CD14-positive monocyte (primary cell): ENCODE measurements around the gene NCK1. TPM values are rescaled to one million over a fixed set of nuclear protein-coding genes. Genes with fewer than 3 reads are reported as not detected.
A peak's percentile ranks its signal among the peaks of the same experiment; 100 is the strongest.

Experiments used
- DNase-seq, 3 donors: peaks; one replicate each; pipeline ENCODE4 v3.0.0-alpha.2; 2011 to 2022
- H2AFZ ChIP-seq: 2 replicates; pipeline ENCODE4 v1.6.0; 2012; ENCODE audit warnings: mild to moderate bottlenecking, low read depth, low read length, inconsistent platforms; ENCODE audit not compliant: insufficient read depth, poor library complexity, severe bottlenecking
- H3K27ac ChIP-seq, 2 donors: 1 replicate in 1 of 2; 2 replicates in 1 of 2; pipeline ENCODE4 v1.5.1; 2012 to 2013; ENCODE audit warnings: low read length in 2 of 2, control low read depth in 1 of 2, inconsistent platforms in 1 of 2, low read depth in 1 of 2, mild to moderate bottlenecking in 1 of 2
- H3K27me3 ChIP-seq, 2 donors: one replicate each; pipeline versions ENCODE4 v1.6.0 to v1.6.1; 2011 to 2013; ENCODE audit warnings: low read length in 2 of 2; ENCODE audit not compliant: control insufficient read depth in 2 of 2, insufficient read depth in 2 of 2
- H3K36me3 ChIP-seq, 2 donors: replicated peaks in 1 of 2; 1 replicate in 1 of 2; 2 replicates in 1 of 2; pipeline versions ENCODE4 v1.5.1 to v1.6.1; 2012 to 2013; ENCODE audit warnings: low read length in 2 of 2, control low read depth in 1 of 2, inconsistent platforms in 1 of 2, mild to moderate bottlenecking in 1 of 2; ENCODE audit not compliant: insufficient read depth in 2 of 2, control insufficient read depth in 1 of 2
- H3K4me1 ChIP-seq, 2 donors: 1 replicate in 1 of 2; 2 replicates in 1 of 2; pipeline versions ENCODE4 v1.5.1 to v1.6.1; 2012 to 2013; ENCODE audit warnings: low read length in 2 of 2, control low read depth in 1 of 2, inconsistent platforms in 1 of 2, mild to moderate bottlenecking in 1 of 2, moderate library complexity in 1 of 2; ENCODE audit not compliant: insufficient read depth in 2 of 2, control insufficient read depth in 1 of 2
- H3K4me2 ChIP-seq: replicated peaks from 2 replicates; pipeline ENCODE3; 2012; ENCODE audit warnings: low read length, moderate library complexity, mild to moderate bottlenecking; ENCODE audit not compliant: poor library complexity, severe bottlenecking; ENCODE audit errors: extremely low read depth
- H3K4me3 ChIP-seq, 3 experiments: fragments of 200-600 bp in 1 of 3; sonication (generic) in 1 of 3; replicated peaks in 1 of 3; 1 replicate in 2 of 3; 2 replicates in 1 of 3; pipeline ENCODE4 v1.5.1; 2011 to 2013; ENCODE audit warnings: low read length in 3 of 3, mild to moderate bottlenecking in 3 of 3, control low read depth in 2 of 3, low read depth in 2 of 3, inconsistent platforms in 1 of 3, moderate library complexity in 1 of 3
- H3K79me2 ChIP-seq: 2 replicates; pipeline ENCODE4 v1.6.0; 2012; ENCODE audit warnings: mild to moderate bottlenecking, control low read depth, inconsistent platforms, low read length, moderate library complexity; ENCODE audit not compliant: insufficient read depth
- H3K9ac ChIP-seq: 2 replicates; pipeline ENCODE4 v1.6.0; 2017; ENCODE audit warnings: low read length, mild to moderate bottlenecking; ENCODE audit not compliant: insufficient read depth, poor library complexity, severe bottlenecking
- H3K9me3 ChIP-seq, 2 donors: replicated peaks in 1 of 2; 1 replicate in 1 of 2; 2 replicates in 1 of 2; pipeline versions ENCODE4 v1.5.1 to v1.6.1; 2012 to 2013; ENCODE audit warnings: low read length in 2 of 2, control low read depth in 1 of 2; ENCODE audit not compliant: control insufficient read depth in 1 of 2, insufficient read depth in 1 of 2
- H4K20me1 ChIP-seq: 2 replicates; pipeline ENCODE4 v1.6.0; 2012; ENCODE audit warnings: mild to moderate bottlenecking, low read length, control low read depth, moderate library complexity; ENCODE audit not compliant: insufficient read depth
- H3K27ac Mint-ChIP-seq, 7 donors: one replicate each; pipeline ENCODE4 v1.8.0; 2020; ENCODE audit warnings: mild to moderate bottlenecking in 7 of 7, mixed read lengths in 7 of 7, moderate library complexity in 6 of 7, inconsistent platforms in 2 of 7
- H3K27me3 Mint-ChIP-seq, 3 donors: one replicate each; pipeline ENCODE4 v1.8.0; 2021 to 2022; ENCODE audit warnings: low read depth in 3 of 3, mild to moderate bottlenecking in 3 of 3, mixed read lengths in 3 of 3, moderate library complexity in 3 of 3, inconsistent platforms in 1 of 3
- H3K36me3 Mint-ChIP-seq, 2 donors: one replicate each; pipeline ENCODE4 v1.8.0; 2020; ENCODE audit warnings: mixed read lengths in 2 of 2, inconsistent platforms in 1 of 2, mild to moderate bottlenecking in 1 of 2
- H3K4me1 Mint-ChIP-seq: one replicate; pipeline ENCODE4 v1.8.0; 2020; ENCODE audit warnings: mild to moderate bottlenecking, mixed read lengths
- H3K4me3 Mint-ChIP-seq, 2 donors: one replicate each; pipeline ENCODE4 v1.8.0; 2020; ENCODE audit warnings: mild to moderate bottlenecking in 2 of 2, mixed read lengths in 2 of 2, moderate library complexity in 1 of 2
- H3K9me3 Mint-ChIP-seq, 7 donors: one replicate each; pipeline ENCODE4 v1.8.0; 2020 to 2022; ENCODE audit warnings: mixed read lengths in 7 of 7, mild to moderate bottlenecking in 6 of 7, moderate library complexity in 6 of 7, inconsistent platforms in 2 of 7
- CTCF ChIP-seq: fragments of 200-600 bp; IDR thresholded peaks from one replicate; pipeline ENCODE4 v1.8.0; 2022; ENCODE audit warnings: antibody characterized with exemption, mild to moderate bottlenecking
- WGBS: methylation state at CpG from one replicate; pipeline ENCODE4 v1.1.5; 2013; ENCODE audit warnings: missing lambda C conversion rate; ENCODE audit not compliant: insufficient coverage; 5-methylcytosine and 5-hydroxymethylcytosine counted together
- intact Hi-C, 2 donors: fragments of 100-400 bp; cut with micrococcal nuclease; formaldehyde crosslinking; loops; one replicate each; pipeline versions ENCODE4 v1.15.0 to v1.15.1; 2023
- polyA plus RNA-seq, 3 donors: library from polyadenylated mRNA; depleted of rRNA in 1 of 3; unstranded in 2 of 3; stranded (reverse) in 1 of 3; fragments of 300-500 nt in 2 of 3; fragments of >200 nt in 1 of 3; fragmentation: Illumina TruSeq in 2 of 3; gene quantifications; 1 replicate in 2 of 3; 2 replicates in 1 of 3; pipeline ENCODE4 v1.2.3, GENCODE V29; 2012 to 2021

Gene NCK1
- polyA plus RNA-seq, 3 donors = 20.4 to 28.8 (median 22.8) TPM

DNA sequence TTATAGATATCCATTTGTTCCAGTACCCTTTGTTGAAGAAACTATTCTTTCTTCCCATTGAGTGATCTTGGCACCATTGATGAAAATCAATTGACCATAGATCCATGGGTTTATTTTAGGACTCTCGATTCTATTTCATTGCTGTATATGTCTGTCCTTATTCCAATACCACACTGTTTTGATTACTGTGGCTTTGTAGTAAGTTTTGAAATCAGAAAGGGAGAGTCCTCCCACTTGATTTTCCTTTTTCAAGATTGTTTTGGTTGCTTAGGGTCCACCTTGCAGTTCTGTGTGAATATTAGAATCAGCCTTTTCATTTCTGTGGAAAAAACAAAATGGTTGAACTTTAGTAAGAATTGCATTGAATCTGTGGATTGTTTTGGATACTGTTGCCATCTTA is 75.2 kb downstream of the NCK1 start:
- no peak overlapping the region for H3K4me2 ChIP-seq
- H3K27ac Mint-ChIP-seq = no peak overlapping the region
- no CpG with 5 or more reads among the region's 1 CpG for WGBS

GRCh38 chr3:136937851-136938250 is 75.8 kb downstream of the NCK1 start:
- WGBS = no CpG with 5 or more reads among the region's 2 CpGs
- peaks cover 25 to 37% of the 10 kb centered on the region in 2 donors for H3K4me1 ChIP-seq

More for the DNA sequence above, 75.2 kb downstream of the NCK1 start:
- peaks cover 37% of the 10 kb centered on the region for H3K4me1 Mint-ChIP-seq
- Histone ChIP-seq H3K4me1 (peaks cover 23 to 38% of the 10 kb centered on the region in 2 donors), H3K27me3 (no peaks in the 10 kb centered on the region), H4K20me1 (peaks cover 67% of the 10 kb centered on the region), H3K9ac (no peak overlapping the region), H3K9me3 (no peaks in the 10 kb centered on the region), H3K4me3 (no peak overlapping the region), H3K27ac (no peak overlapping the region), H2AFZ (no peak overlapping the region), H3K36me3 (peaks cover 0 to 21% of the 10 kb centered on the region in 2 donors), H3K79me2 (peaks cover 84% of the 10 kb centered on the region)
- no peak for TF ChIP-seq CTCF
- no peaks in the 10 kb centered on the region for H3K9me3 Mint-ChIP-seq
- no peak overlapping the region for H3K4me3 Mint-ChIP-seq
- peaks cover 17 to 20% of the 10 kb centered on the region in 2 donors for H3K36me3 Mint-ChIP-seq
- H3K27me3 Mint-ChIP-seq = no peaks in the 10 kb centered on the region
- no peak for DNase-seq
- intact Hi-C loops = no loop called here

More at GRCh38 chr3:136937851-136938250, 75.8 kb downstream of the NCK1 start:
- peak overlapping the region in 3 of 7 donors; percentile 33 to 36 (median 34) for H3K27ac Mint-ChIP-seq
- no peak overlapping the region for H3K4me2 ChIP-seq
- no peak overlapping the region for H3K4me3 ChIP-seq
- no peaks in the 10 kb centered on the region for H3K9me3 ChIP-seq
- TF ChIP-seq CTCF = no peak
- peak in 1 of 3 donors; percentile 30 for DNase-seq
- H3K36me3 Mint-ChIP-seq = peaks cover 17 to 20% of the 10 kb centered on the region in 2 donors
- no peak overlapping the region for H3K4me3 Mint-ChIP-seq
- H3K9ac ChIP-seq = no peak overlapping the region
- H3K27me3 ChIP-seq = no peaks in the 10 kb centered on the region
- H3K27ac ChIP-seq = peak overlapping the region in 1 of 2 donors; percentile 23
- no peaks in the 10 kb centered on the region for H3K9me3 Mint-ChIP-seq
- no peaks in the 10 kb centered on the region for H3K27me3 Mint-ChIP-seq
- no peak overlapping the region for H2AFZ ChIP-seq
- H3K79me2 ChIP-seq = peaks cover 91% of the 10 kb centered on the region
- H3K4me1 Mint-ChIP-seq = peaks cover 38% of the 10 kb centered on the region
- peaks cover 74% of the 10 kb centered on the region for H4K20me1 ChIP-seq
- peaks cover 0 to 21% of the 10 kb centered on the region in 2 donors for H3K36me3 ChIP-seq
- intact Hi-C loops = no loop called here
